HT-29 (cell line): Measurements from ENCODE around the gene ZNF410. TPM values are rescaled to one million over a fixed set of nuclear protein-coding genes. Genes with fewer than 3 reads are reported as not detected.
A peak's percentile ranks its signal among the peaks of the same experiment; 100 is the strongest.

Source experiments
- DNase-seq: peaks from one replicate; pipeline ENCODE4 v3.0.0-alpha.2; 2015; ENCODE audit warnings: low spot score
- small RNA-seq: library from RNA; depleted of rRNA; stranded (forward); fragments of <200 nt; gene quantifications from one replicate; pipeline ENCODE3, GENCODE V24; 2014
- total RNA-seq: library from RNA; depleted of rRNA; stranded (reverse); fragments of >200 nt; shearing (Covaris generic); gene quantifications from 2 replicates; pipeline ENCODE4 v1.2.3, GENCODE V29; 2014; rRNA removed

Gene ZNF410
- total RNA-seq, 1 experiment from 2014 or later: 21.7 TPM

DNA sequence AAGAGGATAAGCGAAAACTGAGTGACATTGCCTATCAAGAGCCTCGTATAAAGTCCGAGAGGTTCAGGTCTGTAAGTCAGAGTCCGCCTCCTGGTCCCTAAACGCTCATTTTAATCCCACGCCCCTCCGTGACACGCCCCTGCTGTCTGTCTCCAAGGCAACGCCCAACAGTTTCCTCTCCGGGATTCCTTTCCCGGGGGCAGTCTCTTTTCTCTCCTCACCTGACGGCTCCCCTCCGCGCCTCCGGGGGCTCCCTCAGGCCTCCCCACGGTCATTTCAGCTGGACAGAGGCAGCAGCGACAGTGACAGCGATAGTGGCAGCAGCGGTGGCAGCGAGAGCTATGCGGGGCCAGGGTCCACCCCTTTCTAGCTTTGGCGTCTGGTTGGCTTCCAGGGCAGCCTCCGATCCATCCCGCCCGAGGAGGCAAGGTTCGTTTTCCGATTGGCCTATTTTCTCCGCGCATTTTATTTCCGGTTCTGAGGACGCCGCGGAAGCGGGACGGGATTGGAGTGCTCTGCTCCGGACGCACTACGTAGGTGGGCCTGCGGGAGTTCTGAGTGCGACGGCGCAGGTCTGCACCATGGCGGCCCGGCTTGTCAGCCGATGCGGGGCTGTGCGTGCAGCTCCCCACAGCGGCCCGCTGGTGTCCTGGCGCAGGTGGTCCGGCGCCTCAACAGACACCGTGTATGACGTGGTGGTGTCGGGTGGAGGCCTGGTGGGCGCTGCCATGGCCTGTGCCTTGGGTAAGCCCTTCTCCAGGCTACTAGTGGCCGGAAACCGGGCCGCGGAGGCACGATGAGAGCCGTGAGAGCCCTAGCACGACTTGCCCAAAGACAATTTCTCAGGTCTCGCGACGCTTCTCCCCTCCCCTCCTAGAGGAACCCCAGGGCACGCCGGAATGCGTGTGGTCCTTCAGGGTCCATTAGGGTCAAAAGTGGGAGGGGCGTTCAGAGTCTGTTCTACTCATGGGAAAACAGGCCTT lies 63.4 kb downstream of the ZNF410 start, which contains the start of the genes COQ6 and FAM161B:
Gene COQ6, plus strand, starts transcription at position 551 of the 983 bp plus-strand sequence. Its CDS starts 31 bp downstream, at position 582.
Gene FAM161B, minus strand, starts transcription at position 343 of the 983 bp plus-strand sequence. Its CDS starts 68 bp downstream, at position 275.
- peak; percentile 94 for DNase-seq

DNA sequence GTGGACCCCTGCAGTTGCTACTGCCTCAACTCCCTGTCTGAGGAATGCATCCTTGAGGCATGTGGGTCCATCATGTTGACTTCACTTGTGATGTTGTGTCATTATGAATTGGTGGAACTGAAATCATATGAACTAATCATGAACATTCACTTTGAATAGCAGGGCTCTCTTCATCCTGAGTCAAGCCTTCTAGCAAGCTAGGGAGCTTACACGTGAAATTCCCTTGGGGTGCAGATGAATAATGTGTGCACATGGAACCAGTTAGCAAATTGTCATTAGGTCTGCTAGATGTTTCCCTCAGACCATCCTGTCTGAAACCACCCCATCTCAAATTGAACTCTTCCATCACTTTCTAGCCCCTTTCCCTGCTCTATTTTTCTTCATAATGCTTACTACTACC lies 67.1 kb downstream of the ZNF410 start:
- DNase-seq: no peak

DNA sequence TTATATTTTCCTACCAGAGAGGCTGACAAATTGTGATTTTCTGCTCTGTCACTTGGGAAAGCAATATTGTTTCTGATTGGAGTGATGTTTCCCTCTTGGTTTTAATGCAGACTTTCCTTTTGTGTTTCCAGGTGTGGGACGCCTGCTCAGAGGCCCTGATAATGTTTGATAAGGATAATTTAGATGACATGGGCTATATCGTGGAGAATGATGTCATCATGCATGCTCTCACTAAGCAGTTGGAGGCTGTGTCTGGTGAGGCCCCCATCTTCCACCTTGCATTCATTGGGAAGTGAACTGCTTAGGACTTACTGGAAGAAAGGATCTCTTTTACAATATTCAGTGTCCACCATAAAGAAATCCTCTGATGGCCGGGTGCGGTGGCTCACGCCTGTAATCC lies 69.0 kb downstream of the ZNF410 start:
- DNase-seq: no peak

GRCh38 chr14:73958591-73958990 lies 71.9 kb downstream of the ZNF410 start:
- DNase-seq: no peak

- DNase-seq: no peak
Measured at GRCh38 chr14:73961192-73961591, 74.5 kb downstream of the ZNF410 start.

DNA sequence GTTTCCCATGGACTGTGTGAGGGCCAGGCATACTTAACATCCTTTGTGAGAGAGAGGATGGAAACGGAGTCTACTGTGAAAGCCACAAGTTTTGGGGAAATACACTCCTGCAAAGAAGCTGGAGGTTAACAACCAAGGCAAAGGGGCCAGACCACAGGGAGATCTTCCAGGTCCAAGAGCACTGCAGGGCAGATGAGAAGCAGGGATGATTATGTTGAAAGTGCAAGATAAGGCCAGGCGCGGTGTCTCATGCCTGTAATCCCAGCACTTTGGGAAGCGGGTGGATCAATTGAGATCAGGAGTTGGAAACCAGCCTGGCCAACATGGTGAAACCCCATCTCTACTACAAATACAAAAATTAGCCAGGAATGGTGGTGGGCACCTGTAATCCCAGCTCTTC lies 78.6 kb downstream of the ZNF410 start:
- no peak for DNase-seq

GRCh38 chr14:73968885-73969284 lies 82.2 kb downstream of the ZNF410 start:
- no peak for DNase-seq

- no peak for DNase-seq
Measured at GRCh38 chr14:73973497-73973896, 86.8 kb downstream of the ZNF410 start.

DNA sequence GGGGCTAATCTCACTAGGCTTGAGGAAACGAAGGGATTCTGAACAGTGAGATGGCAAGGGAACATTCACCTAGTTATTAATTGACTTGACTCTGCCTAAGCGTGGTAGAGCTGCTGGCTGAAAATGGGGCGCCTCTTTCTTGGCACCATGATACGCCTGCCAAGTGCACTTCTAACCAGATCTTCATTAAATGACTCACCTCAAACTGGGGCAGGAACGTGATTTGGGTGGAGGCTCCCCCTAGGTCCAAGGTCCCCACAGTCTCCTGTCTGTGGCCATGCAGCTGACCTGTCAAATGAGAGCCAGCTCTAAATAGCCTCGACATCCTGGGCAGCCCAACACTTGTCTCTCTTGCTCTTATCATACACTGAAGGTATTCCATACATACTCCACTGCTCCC lies 89.5 kb downstream of the ZNF410 start:
- no peak for DNase-seq

DNA sequence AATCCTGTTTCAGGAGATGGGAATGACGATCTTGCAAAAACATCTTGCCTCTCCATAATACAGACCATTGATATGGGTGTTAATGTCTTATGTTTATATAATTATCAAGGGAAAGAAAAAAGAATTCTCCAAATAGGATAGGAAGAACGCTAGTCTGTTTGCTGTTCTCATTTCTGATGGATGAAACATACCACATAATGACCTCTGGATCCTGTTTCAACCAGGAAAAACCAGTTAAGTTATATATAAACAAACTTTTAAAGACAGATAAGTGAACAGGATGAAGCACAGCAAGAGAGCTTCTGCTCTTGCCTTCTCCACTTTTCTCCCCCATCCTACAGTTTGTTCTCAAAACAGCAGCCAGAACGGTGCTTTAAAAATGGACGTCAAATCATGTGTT lies 91.2 kb downstream of the ZNF410 start:
- peak; percentile 18 for DNase-seq

Small RNA genes lying within 50 kb of the gene (small RNA-seq; reads per million reads assigned to genes)
- gene AC005520.4 (not detected), gene RF00019 (not detected)

Other genes with a start within 250 kb of the ZNF410 start
- 1.1 and 3.2 TPM in 2 replicates for gene DNAL1, start 241.9 kb upstream of the ZNF410 start, total RNA-seq
- 6.3 and 7.5 TPM in 2 replicates for gene PNMA1, start 172.5 kb upstream of the ZNF410 start, total RNA-seq
- 2.5 and 4.2 TPM in 2 replicates for gene PTGR2, start 35.0 kb upstream of the ZNF410 start, total RNA-seq
- 0.31 and 0.39 TPM in 2 replicates for gene FAM161B, start 63.2 kb downstream of the ZNF410 start, total RNA-seq
- gene COQ6, start 63.4 kb downstream of the ZNF410 start, total RNA-seq: 13.1 and 21.5 TPM in 2 replicates
- gene ENTPD5, start 132.4 kb downstream of the ZNF410 start, total RNA-seq: 11.3 and 11.4 TPM in 2 replicates
- 0.05 and 0.50 TPM in 2 replicates for gene BBOF1, start 132.5 kb downstream of the ZNF410 start, total RNA-seq
- gene ALDH6A1, start 197.6 kb downstream of the ZNF410 start, total RNA-seq: 4.3 and 4.5 TPM in 2 replicates
- gene LIN52, start 198.1 kb downstream of the ZNF410 start, total RNA-seq: 4.4 TPM in 2 replicates